ENCODE results near the gene SMIM26. TPM values are rescaled to one million over a fixed set of nuclear protein-coding genes. Genes with fewer than 3 reads are reported as not detected.
A peak's percentile ranks its signal among the peaks of the same experiment; 100 is the strongest.

The SMIM26 gene
- total RNA-seq, 4 donors from 2014 or later = 4.8 to 127 (median 58.6) TPM

DNA sequence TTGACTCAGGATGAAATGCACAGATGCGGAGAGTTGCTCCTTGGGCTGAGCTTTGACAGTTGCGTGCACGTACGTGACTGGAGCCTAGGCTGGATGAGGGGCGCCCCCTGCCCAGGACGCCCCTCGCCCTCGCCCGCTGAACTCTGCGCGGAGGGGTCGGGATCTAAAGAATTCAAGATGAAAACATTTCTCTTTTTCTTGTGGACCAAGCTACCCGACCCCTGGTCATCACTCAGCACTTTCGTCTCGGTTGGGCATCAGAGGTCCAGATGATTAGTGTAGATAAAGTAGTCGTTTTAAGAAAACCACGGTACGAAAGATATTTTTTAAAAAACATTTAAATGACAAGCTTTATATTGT is 21.3 kb downstream of the SMIM26 start:
- in situ Hi-C loops (cut with MboI; ENCODE audit: low pct_ligation_motif_present in 1 of 4, low pct_unique_long_range_greater_than_20kb in 1 of 4, low sequenced_read_pairs in 3 of 4) = no loop called here
- H3K9me3 ChIP-seq = no peaks in the 10 kb centered on the region
- DNase-seq = peak; percentile 9
- H3K4me1 ChIP-seq = peaks cover 0 to 14% (median 3%) of the 10 kb centered on the region in 4 donors
- TF ChIP-seq POLR2AphosphoS5 (IDR thresholded peaks at IDR 0.05) (no peak), POLR2A (IDR thresholded peaks at IDR 0.05) (no peak), EP300 (IDR thresholded peaks at IDR 0.05; ENCODE audit: low read depth) (no peak)
- TF ChIP-seq, protein P1, sequence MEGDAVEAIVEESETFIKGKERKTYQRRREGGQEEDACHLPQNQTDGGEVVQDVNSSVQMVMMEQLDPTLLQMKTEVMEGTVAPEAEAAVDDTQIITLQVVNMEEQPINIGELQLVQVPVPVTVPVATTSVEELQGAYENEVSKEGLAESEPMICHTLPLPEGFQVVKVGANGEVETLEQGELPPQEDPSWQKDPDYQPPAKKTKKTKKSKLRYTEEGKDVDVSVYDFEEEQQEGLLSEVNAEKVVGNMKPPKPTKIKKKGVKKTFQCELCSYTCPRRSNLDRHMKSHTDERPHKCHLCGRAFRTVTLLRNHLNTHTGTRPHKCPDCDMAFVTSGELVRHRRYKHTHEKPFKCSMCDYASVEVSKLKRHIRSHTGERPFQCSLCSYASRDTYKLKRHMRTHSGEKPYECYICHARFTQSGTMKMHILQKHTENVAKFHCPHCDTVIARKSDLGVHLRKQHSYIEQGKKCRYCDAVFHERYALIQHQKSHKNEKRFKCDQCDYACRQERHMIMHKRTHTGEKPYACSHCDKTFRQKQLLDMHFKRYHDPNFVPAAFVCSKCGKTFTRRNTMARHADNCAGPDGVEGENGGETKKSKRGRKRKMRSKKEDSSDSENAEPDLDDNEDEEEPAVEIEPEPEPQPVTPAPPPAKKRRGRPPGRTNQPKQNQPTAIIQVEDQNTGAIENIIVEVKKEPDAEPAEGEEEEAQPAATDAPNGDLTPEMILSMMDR (IDR thresholded peaks at IDR 0.05) = no peak
- H3K4me3 ChIP-seq = peak overlapping the region; percentile 72 to 95 (median 78)
- 24 to 34% methylated on average over 6 to 18 of the region's 18 CpGs for WGBS, 2 donors (ENCODE audit: low coverage in 1 of 2)
- no peaks in the 10 kb centered on the region for H3K27me3 ChIP-seq
- intact Hi-C loops (cut with DNase I; ENCODE audit: low total_unique reads) = no loop called here
- H3K36me3 ChIP-seq = no peaks in the 10 kb centered on the region
- H3K27ac ChIP-seq = peak overlapping the region; percentile 79 to 87 (median 82)

DNA sequence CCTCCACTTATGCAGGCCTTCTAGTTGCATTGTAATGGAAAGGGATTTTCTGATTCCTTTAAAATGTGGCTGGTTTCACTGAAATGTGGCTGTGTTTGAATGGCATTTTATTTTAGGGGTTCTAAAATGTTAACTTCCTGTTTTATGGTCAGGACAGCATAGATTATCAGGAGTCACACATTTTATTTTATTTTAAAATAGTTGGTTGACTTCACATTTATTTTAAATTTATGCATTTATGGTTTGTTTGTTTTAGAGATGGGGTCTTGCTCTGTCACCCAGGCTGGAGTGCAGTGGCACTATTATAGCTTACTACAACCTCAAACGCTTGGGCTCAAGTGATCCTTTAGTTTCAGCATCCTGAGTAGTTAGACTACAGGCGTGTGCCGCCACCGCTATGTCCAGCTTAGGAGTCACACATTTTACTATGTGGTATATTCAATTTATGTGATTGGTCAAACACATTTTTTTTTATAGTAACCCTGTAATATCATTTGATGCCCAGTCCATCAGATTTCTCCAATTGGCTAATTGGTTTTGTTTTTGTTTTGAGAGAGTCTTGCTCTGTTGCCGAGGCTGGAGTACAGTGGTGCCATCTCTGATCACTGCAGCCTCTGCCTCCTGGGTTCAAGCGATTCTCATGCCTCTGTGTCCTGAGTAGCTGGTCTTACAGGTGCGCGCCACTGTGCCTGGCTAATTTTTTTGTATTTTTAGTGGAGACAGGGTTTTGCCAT is 22.9 kb downstream of the SMIM26 start:
- Histone ChIP-seq H3K9me3 (no peaks in the 10 kb centered on the region), H3K4me3 (no peak overlapping the region), H3K27ac (no peak overlapping the region), H3K27me3 (no peaks in the 10 kb centered on the region), H3K36me3 (no peaks in the 10 kb centered on the region), H3K4me1 (peaks cover 0 to 14% (median 3%) of the 10 kb centered on the region in 4 donors)
- 63 to 85% methylated on average over 3 to 8 of the region's 8 CpGs for WGBS, 2 donors (ENCODE audit: low coverage in 1 of 2)
- in situ Hi-C loops (cut with MboI; ENCODE audit: low pct_ligation_motif_present in 1 of 4, low pct_unique_long_range_greater_than_20kb in 1 of 4, low sequenced_read_pairs in 3 of 4) = no loop called here
- DNase-seq = no peak
- intact Hi-C loops (cut with DNase I; ENCODE audit: low total_unique reads) = no loop called here
- no peak for TF ChIP-seq POLR2AphosphoS5 (IDR thresholded peaks at IDR 0.05)
- no peak for TF ChIP-seq POLR2A (IDR thresholded peaks at IDR 0.05)
- no peak for TF ChIP-seq EP300 (IDR thresholded peaks at IDR 0.05; ENCODE audit: low read depth)

DNA sequence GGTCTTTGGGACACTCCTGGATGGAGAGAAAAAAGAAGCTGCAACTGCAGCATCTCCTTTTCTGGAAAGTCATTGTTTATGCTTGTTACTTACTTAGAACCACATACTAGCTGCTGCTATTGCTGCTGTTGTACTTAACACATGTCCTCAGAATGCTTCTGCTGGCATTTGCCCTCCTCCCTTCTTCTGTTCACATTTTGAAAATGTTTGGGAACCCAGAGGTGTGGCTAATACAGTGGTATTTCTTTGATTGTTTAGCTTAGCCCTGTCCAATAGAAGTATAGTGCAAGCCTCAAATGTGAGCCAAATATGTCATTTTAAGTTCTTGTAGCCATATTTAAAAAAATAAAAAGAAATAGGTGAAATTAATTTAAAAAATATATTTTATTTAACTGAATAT is 29.0 kb downstream of the SMIM26 start:
- Histone ChIP-seq H3K27ac (no peak overlapping the region), H3K27me3 (no peaks in the 10 kb centered on the region), H3K9me3 (no peaks in the 10 kb centered on the region), H3K36me3 (peaks cover 0 to 4% (median 0%) of the 10 kb centered on the region in 4 donors), H3K4me1 (no peaks in the 10 kb centered on the region), H3K4me3 (no peak overlapping the region)
- DNase-seq = no peak
- in situ Hi-C loops (cut with MboI; ENCODE audit: low pct_ligation_motif_present in 1 of 4, low pct_unique_long_range_greater_than_20kb in 1 of 4, low sequenced_read_pairs in 3 of 4) = no loop called here
- no peak for TF ChIP-seq POLR2A (IDR thresholded peaks at IDR 0.05)
- TF ChIP-seq, protein P1 (IDR thresholded peaks at IDR 0.05) = no peak
- no peak for TF ChIP-seq EP300 (IDR thresholded peaks at IDR 0.05; ENCODE audit: low read depth)
- intact Hi-C loops (cut with DNase I; ENCODE audit: low total_unique reads) = no loop called here

DNA sequence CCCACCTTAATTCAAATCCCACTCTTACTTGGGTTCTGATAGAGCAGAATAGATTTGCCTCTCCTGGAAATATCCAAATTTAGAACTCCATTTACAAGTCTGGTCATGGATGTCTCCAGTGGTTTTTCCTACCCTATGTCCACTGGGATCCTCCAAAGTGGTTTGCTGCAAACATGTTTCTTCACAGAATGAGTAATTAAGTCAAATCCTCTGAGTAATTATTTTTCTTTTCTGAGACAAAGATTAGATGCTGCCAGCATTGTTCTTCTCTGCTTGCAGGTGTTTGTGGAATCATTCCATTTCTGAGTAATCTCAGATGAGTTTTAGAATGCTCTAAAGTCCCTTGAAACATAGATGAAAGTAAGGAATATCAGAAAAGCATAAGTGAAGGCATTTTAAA is 42.5 kb downstream of the SMIM26 start:
- H3K27me3 ChIP-seq = no peaks in the 10 kb centered on the region
- in situ Hi-C loops (cut with MboI; ENCODE audit: low pct_ligation_motif_present in 1 of 4, low pct_unique_long_range_greater_than_20kb in 1 of 4, low sequenced_read_pairs in 3 of 4) = no loop called here
- DNase-seq = no peak
- H3K36me3 ChIP-seq = no peaks in the 10 kb centered on the region
- intact Hi-C loops (cut with DNase I; ENCODE audit: low total_unique reads) = loop anchor here (10.0 kb wide), 1 partner anchor 405 kb away; no protein-coding TSS in a partner anchor
- TF ChIP-seq, protein P1 (IDR thresholded peaks at IDR 0.05) = no peak
- no peak for TF ChIP-seq POLR2A (IDR thresholded peaks at IDR 0.05)
- TF ChIP-seq EP300 (IDR thresholded peaks at IDR 0.05; ENCODE audit: low read depth) = no peak
- TF ChIP-seq POLR2AphosphoS5 (IDR thresholded peaks at IDR 0.05) = no peak
- no peak overlapping the region for H3K4me3 ChIP-seq
- no peaks in the 10 kb centered on the region for H3K9me3 ChIP-seq
- no peak overlapping the region for H3K27ac ChIP-seq
- no peaks in the 10 kb centered on the region for H3K4me1 ChIP-seq

DNA sequence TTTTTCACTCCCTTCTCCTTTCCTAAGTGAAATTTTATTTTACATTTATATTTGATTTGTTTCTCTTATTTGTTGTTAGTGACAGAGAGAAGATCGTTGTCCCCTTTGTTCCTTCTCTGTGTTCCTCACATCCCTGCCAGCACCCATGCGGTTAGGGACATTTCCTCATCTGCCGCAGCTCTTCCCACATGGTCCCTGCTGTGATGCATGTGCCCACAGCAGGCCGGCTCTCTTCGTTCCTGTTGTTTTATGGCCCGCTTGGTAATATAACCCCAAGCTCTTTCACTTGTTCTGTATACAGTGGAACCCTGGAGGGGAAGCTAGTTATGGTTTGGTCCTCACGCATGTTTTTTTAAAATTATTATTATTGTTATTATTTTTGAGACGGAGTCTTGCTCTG is 44.3 kb downstream of the SMIM26 start:
- no peak overlapping the region for H3K4me3 ChIP-seq
- H3K27me3 ChIP-seq = no peaks in the 10 kb centered on the region
- in situ Hi-C loops (cut with MboI; ENCODE audit: low pct_ligation_motif_present in 1 of 4, low pct_unique_long_range_greater_than_20kb in 1 of 4, low sequenced_read_pairs in 3 of 4) (no loop called here), intact Hi-C loops (cut with DNase I; ENCODE audit: low total_unique reads) (loop anchor here (10.0 kb wide), 1 partner anchor 407 kb away; no protein-coding TSS in a partner anchor)
- peaks cover 0 to 9% (median 2%) of the 10 kb centered on the region in 4 donors for H3K4me1 ChIP-seq
- 88% methylated on average over 6 to 8 of the region's 8 CpGs for WGBS, 2 donors (ENCODE audit: low coverage in 1 of 2)
- TF ChIP-seq, protein P1 (IDR thresholded peaks at IDR 0.05) = no peak
- TF ChIP-seq EP300 (IDR thresholded peaks at IDR 0.05; ENCODE audit: low read depth) = no peak
- TF ChIP-seq POLR2AphosphoS5 (IDR thresholded peaks at IDR 0.05) = no peak
- no peak for TF ChIP-seq POLR2A (IDR thresholded peaks at IDR 0.05)
- DNase-seq = no peak
- no peak overlapping the region for H3K27ac ChIP-seq
- no peaks in the 10 kb centered on the region for H3K36me3 ChIP-seq
- no peaks in the 10 kb centered on the region for H3K9me3 ChIP-seq
